Renal cortical epithelial cell (primary cell): Measurements from ENCODE around the gene PKM. TPM values are rescaled to one million over a fixed set of nuclear protein-coding genes. Genes with fewer than 3 reads are reported as not detected.
"Not testable (repeated sequence)": the region's sequence is repeated elsewhere in the genome, so short reads cannot be mapped to it uniquely, and the experiment has no call there.

Experiments
- DNase-seq: peaks from one replicate; pipeline ENCODE4 v3.0.0-alpha.2; 2011; ENCODE audit warnings: low read depth
- total RNA-seq: library from RNA; depleted of rRNA; stranded (reverse); fragments of >200 nt; gene quantifications from 2 replicates; pipeline ENCODE4 v1.2.3, GENCODE V29; 2014

Gene PKM
- total RNA-seq, 1 donor from 2014 or later: 5,384 TPM

GRCh38 chr15:72176159-72176558 lies 54.8 kb downstream of the PKM start:
- peak; percentile 34 for DNase-seq

- DNase-seq: no peak
Measured at GRCh38 chr15:72175186-72176044, 55.6 kb downstream of the PKM start.

GRCh38 chr15:72174551-72175165 lies 56.3 kb downstream of the PKM start:
- no peak for DNase-seq

GRCh38 chr15:72173864-72174550 lies 57.0 kb downstream of the PKM start:
- DNase-seq: no peak

GRCh38 chr15:72173401-72173800 lies 57.6 kb downstream of the PKM start:
- no peak for DNase-seq

- no peak for DNase-seq
Measured at GRCh38 chr15:72172796-72173195, 58.2 kb downstream of the PKM start.

GRCh38 chr15:72171978-72172377 lies 59.0 kb downstream of the PKM start:
- not testable (repeated sequence) for DNase-seq

GRCh38 chr15:72170691-72171090 lies 60.3 kb downstream of the PKM start:
- no peak for DNase-seq

- DNase-seq: no peak
Measured at GRCh38 chr15:72169921-72170611, 60.9 kb downstream of the PKM start.

- DNase-seq: no peak
Measured at GRCh38 chr15:72169236-72169920, 61.6 kb downstream of the PKM start.

- no peak for DNase-seq
Measured at GRCh38 chr15:72168808-72169190, 62.2 kb downstream of the PKM start.

- peak; percentile 39 for DNase-seq
Measured at GRCh38 chr15:72168131-72168807, 62.7 kb downstream of the PKM start.

- DNase-seq: no peak
Measured at GRCh38 chr15:72167445-72167844, 63.5 kb downstream of the PKM start.

- DNase-seq: no peak
Measured at GRCh38 chr15:72166716-72167417, 64.1 kb downstream of the PKM start.

- no peak for DNase-seq
Measured at GRCh38 chr15:72163719-72164118, 67.3 kb downstream of the PKM start.

GRCh38 chr15:72162569-72162968 lies 68.4 kb downstream of the PKM start:
- DNase-seq: no peak

GRCh38 chr15:72161361-72162132 lies 69.4 kb downstream of the PKM start:
- DNase-seq: no peak

- no peak for DNase-seq
Measured at GRCh38 chr15:72160696-72161245, 70.2 kb downstream of the PKM start.

- DNase-seq: no peak
Measured at GRCh38 chr15:72156928-72157327, 74.1 kb downstream of the PKM start.
